Measurements from ENCODE around the gene SEC61A2.

- TF ChIP-seq, protein P1, sequence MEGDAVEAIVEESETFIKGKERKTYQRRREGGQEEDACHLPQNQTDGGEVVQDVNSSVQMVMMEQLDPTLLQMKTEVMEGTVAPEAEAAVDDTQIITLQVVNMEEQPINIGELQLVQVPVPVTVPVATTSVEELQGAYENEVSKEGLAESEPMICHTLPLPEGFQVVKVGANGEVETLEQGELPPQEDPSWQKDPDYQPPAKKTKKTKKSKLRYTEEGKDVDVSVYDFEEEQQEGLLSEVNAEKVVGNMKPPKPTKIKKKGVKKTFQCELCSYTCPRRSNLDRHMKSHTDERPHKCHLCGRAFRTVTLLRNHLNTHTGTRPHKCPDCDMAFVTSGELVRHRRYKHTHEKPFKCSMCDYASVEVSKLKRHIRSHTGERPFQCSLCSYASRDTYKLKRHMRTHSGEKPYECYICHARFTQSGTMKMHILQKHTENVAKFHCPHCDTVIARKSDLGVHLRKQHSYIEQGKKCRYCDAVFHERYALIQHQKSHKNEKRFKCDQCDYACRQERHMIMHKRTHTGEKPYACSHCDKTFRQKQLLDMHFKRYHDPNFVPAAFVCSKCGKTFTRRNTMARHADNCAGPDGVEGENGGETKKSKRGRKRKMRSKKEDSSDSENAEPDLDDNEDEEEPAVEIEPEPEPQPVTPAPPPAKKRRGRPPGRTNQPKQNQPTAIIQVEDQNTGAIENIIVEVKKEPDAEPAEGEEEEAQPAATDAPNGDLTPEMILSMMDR (IDR thresholded peaks at IDR 0.05), result no peak
- TF ChIP-seq POLR2A (IDR thresholded peaks at IDR 0.05; ENCODE audit: low read depth) (no peak), EP300 (IDR thresholded peaks at IDR 0.05) (no peak), POLR2AphosphoS5 (IDR thresholded peaks at IDR 0.05) (no peak)
Observed at GRCh38 chr10:12088919-12089318, 40.6 kb upstream of the SEC61A2 start.

Data from esophagus muscularis mucosa (tissue), 4 donors.